NCI-H2081 (cell line): ENCODE results near the gene CBLN1.
A peak's percentile ranks its signal among the peaks of the same experiment; 100 is the strongest.

Experiments
- DNase-seq, 2 experiments: peaks; one replicate each; lab custom pipeline; 2025; lab: John Stamatoyannopoulos, UW

Gene CBLN1

DNA sequence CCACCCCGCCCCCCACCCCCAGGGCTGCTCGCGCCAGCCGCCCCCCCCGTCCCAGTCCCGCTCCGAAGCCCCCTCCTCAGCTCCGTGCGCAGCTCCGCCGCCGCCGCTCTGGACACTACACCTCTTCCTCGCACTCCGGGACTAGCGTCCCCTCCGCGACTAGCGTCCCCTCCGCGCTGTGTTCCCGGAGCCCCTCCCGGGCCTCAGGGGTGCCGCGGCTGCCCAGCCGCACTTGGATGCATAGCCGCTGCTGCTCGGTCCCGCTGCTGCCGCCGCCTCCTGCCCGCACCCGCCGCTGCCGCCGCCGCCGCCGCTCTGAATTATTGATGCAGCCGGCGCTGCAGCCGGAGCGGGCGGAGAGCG is at the start of gene CBLN1:
Gene CBLN1 (minus strand): TSS at position 359 of the 363 bp plus-strand sequence. CDS start 373 bp downstream, outside the sequence.
- DNase-seq, result no peak

DNA sequence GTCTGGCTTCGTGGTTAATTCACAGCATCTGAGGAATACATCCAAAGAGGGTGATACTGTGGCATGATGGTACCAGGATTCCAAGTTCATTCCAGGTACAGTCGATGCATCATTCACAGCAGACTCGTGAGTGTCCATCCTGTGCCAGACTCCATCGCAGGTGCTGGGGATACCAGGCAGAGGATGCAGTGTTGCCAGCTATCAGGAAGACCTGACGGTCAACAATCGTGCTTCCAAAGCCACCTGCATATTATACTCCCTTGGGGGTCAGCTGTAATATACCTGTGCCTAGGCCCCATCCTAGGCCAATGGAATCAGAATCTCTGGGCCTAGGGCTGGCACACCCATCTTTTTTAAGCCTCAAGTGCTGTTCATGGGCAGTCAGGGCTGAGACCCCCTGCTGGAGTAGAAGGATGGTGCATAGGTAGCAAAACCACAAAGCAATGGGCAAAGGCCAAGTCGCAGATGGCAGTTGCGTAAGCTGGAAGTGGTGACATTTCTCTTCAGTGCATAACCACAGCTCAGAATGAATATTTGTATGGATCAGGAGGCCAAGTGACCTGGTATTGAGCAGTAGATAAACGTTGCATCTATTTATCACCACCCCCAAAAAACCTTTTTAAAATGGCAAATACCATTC is 49.0 kb upstream of the CBLN1 start:
- DNase-seq, result no peak

DNA sequence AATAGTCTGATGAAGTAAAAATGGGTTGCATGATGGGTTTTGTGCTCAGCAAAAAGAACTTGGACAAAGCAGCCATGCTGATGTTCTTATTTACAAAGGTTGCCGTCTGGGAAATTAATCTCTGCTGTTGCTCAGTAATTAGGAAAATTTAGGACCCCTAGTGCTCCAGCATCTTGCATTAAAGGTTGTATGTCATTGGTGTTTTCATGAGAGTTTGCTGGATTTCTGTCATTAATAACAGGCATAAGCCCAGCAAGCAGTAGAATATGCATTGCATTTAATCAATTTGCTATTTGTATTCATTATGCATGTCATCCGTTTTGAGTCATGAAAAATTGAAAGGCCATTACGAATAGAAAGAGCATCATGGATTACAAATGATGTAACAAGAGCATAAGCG is 46.7 kb upstream of the CBLN1 start:
- DNase-seq, result no peak

DNA sequence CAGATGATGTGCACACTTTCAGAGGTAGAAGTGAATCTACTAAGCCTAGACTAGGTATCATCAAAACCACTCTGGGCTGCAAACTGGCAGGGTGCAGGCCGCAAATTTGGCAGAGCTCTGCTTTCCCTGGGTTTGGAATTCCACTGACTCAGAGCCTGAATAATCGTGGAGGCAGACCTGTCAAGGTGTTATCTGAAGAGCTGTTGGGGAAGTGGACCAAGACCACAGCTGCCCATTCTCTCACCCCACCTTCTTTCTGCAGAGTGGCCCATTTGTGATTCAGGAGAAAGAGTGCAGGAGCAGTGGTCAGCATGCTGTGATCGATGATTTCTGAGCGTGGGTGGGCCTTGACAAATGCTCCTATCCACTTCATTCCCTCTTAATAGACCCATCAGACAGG is 45.8 kb upstream of the CBLN1 start:
- no peak for DNase-seq

DNA sequence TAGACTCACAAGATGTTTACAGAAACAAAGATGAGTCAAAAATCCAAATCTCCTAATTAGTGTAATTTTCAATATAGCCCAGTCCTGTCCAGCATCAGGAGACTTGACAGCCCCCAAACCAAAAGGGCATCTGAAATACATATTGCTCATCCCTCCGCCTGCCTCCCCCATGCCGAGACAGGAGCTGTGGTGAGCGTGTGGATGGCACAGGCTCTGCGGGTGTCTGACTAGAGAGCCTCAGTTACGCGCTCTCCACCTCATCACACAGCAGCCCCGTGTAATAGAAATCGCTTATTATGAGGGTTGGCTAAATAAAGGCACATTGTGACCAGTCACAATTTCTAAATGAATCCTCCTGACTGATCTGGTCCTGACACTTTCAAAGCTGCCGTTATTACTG is 43.1 kb upstream of the CBLN1 start:
- no peak for DNase-seq

DNA sequence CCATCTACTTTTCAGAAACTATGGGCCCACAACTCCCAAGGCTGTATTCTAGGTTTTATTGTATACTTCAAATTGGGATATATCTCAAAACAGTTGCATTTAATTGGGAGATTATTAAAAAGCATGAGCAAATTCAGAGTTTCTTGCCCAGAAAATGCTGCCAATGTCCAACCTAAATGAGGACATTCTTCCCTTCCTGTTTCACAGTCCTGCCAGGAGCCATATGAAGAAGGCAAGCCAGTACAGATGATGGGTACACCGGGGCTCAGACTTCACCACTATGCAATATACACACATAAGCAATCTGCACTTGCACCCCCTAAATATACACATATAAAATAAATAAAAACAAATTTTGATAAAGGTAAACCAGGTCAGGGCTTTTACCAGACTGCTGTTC is 34.0 kb upstream of the CBLN1 start:
- no peak for DNase-seq

DNA sequence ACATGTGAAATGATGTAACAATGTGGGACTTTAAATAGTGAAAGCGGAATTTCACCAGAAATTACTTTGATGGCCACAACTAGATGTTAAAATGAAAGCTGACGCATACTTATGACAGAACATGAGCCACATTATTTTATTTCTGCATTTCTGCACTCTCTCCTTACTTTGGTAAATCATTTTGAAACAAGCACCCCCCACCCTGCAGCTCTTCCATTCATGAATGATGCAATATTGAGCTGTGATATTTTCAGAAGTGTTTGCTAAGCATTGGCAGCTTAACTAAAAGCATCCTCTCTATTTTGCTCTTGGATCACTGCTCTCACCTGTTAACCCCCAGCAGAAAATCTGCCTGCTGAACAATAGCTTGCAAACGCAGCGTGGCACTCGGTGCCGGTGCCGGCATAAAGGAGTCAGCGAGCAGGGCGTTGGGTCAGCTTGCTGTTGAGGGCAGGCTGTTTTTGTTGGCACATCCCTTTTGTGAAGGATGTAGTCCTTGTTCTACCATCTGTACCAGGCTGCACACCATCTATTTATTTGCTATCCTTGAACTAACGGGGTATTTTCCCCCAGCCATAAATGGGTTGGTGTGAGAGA is 30.8 kb upstream of the CBLN1 start:
- no peak for DNase-seq

DNA sequence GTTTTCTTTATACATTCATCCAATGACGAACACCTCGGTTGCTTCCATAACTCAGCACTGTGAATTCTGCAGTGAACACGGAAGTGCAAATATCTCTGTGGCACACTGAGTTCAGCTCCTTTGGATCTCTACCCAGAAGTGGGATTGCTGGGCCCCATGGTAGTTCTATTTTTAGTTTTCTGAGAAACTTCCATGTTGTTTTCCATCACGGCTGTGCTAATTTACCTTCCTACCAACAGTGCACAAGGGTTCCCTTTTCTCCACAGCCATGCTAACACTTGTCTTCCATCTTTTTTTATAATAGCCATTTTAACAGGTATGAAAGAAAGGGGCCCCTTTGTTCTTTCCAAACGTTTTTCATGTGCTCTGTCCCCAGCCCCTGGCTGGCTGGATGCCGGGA is 30.2 kb upstream of the CBLN1 start:
- DNase-seq, result no peak

DNA sequence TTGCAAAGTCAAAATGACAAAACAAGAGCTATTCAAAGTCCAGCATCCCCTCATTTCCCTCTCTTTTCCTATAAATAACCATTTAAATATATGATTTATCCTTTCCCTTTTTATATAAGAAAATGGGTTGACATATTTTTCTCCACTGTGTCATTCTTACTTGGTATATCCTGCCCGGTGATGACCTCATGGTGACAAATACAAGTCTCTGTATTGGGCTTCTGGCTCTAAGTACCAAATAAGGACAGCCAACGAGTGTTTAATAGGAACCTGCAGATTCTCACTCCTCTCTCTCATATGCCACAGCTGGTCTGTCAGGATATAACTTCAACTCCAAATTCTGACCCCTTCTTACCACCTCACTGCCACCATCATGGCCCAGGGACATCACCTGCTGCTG is 25.5 kb upstream of the CBLN1 start:
- DNase-seq, result no peak

DNA sequence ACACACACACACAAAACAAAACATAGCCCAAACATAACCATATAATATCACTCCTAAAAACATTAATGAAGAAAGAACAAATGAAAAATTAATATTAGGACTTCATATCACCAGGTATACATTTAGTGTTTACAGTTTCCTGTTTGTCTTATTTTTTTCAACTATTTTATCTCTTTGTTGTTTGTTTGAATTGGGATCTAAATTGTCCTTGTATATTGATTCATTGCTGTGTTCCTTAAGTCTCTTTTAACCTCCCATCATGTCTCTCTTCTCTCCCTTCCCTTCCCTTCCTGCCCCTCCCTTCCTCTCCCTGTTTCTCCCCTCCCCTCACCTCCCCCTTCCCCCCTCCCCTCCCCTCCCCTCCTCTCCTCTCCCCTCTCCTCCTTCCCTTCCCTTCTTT is 23.8 kb upstream of the CBLN1 start:
- DNase-seq, result no peak

DNA sequence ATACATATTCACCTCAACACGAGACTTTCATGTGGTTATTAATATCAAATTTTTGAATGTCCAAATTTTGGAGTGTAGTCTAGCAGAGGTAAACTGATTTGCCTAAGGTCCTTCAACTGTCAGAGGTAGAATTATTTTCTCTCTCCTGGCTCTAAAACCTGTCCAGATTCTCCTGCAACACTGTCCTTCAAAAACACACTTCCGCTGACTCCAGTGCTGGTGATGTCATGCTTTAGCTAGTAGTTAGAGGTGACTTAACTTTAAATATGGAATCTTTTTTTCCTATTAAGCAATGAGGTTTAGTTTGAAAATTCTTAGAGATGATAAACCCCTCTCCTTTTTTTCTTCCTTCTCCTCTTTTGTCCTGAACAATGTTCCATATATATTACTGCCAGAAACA is 10.8 kb upstream of the CBLN1 start:
- DNase-seq, result no peak

DNA sequence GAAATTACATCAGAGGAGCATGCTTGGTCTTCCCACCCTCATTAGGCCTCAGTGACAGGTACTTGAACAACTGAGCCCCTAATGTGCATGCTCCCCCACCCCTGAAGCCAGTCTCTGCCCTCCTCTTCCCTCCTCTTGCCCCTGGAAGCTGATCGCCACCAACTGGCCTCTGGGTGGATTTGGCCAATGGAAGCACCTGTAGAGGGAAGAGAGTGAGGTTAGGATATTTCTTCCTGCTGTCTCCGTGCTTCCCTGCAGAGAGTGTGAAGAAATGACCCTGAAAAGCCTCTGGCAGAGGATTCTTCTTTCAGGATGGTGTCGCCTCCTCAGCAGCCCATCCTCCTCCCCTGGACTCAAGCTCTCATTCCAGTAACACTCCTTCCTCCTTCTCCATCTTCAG is 5.9 kb upstream of the CBLN1 start:
- DNase-seq, result no peak

DNA sequence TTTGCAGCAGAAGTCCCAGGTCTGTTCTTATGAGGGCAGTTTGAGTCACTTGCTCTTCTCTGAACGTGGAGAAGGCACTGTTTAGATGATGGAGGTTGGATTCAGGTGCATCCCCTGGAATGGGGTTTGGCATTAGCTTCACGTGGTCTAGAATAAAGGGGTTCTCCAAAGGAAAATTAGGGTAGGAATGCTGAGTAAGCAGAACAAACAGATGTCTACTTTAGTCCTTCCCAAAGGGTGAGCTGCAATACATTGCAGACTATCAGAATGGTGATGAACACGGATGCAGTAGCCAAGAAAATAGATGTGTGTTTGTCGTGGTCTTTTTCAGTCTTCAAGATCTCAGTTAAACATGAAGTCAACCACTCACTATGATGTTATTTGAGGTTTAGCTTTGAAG is 3.3 kb upstream of the CBLN1 start:
- no peak for DNase-seq

DNA sequence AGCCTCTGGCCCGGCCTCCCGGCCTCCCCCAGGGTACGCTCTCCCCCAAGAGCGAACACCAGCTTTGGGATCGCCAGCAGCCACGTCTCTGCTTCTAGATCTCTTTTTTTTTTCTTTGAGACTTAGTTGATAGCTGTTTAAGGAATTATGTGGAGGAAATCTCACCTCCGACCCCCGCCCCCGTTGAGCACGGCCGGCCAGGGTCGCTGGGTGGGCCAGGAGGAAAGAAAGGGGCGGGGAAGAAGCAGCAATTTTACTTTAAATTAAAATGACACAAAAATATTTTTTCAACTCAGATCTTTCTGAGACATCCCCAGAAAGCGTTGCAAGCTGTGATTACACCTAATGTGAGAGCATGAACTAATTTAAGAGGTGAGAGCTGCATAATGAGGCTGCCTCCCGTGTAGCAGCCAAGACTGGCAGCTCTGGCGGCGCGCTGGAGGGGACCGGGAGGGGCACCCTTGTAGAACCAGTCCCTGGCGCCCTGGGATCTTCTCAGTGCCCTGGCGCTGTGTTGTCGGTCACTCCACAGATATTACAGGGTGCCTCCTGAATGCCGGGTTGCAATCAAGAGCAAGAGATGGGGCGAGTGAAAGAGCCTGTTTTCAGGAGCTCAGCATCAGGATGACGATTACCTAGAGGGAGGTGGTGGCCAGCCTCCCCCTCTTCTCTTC is 1.9 kb upstream of the CBLN1 start:
- no peak for DNase-seq

DNA sequence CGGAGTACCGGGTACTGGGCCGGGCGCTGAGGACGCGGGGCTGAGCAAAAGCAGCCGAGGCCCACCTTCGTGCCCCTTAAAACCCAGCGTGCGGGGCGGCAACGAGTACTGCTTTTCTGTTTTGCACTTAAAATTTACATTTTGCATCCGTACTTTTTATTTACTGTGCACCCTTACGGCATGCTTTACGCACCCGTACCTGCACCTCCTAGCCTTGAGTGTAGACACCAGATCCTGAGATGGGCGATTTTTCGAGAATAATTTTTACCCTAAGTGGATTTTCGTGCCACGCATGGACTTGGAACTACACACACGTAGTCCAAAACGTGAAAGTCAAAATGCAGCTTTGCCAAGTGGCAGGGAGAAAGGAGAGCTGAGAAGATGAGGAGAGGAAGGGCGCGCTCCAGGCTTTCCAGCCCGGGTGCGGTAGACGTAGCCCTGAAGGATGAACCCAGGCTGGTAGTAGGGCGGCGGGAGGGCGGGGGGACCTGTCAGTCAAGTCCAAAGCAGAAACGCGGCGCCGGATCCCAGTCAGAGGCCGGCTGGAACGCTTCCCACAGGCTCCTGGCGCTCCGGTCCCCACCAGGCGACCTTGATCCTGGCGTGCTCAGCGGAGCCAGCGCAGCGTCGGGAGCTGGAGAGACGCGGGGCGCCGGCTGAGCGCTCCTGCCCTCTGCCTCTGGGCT is 1.2 kb upstream of the CBLN1 start:
- DNase-seq, result no peak

DNA sequence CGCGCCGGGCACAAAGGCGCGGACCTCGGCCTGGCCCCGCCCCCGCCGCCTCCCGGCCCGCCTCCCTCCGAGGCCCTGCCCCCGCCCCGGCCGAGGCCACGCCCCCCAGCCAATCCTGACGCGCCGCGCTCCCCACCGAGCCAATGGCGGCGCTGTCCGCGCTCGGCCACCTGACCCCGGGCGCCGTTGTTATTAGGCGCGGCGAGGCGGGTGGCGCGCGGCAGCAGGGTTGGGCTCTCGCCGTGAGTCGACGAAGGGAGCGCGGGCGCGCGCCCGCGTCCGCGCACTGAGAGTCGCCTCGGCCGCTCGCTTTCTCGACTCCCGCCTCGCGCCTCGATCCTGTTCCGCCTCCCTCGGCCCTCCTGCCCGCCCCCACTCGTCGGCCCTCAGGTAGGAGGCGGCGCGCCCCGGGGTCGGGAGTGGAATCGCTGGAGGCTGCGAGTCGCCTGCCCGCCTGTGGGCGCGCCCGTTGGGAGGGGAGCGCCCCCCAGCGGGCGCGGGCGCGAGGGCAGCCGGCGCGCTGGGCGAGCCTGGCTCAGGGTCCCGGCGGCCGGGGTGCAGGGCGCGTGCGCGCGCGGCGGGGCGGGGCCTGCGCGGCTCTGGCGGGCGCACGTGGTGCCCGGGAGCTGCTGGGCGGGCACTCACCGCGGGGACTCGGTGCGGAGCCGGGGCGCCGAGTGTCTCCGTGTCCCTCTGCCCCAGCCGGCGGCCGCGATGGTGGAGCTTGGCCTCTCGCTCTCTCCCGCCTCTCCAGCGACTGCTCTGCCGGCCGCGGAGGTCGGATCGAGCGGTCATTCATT is 405 bp upstream of the CBLN1 start:
- peak; percentile 72 to 79 for DNase-seq

DNA sequence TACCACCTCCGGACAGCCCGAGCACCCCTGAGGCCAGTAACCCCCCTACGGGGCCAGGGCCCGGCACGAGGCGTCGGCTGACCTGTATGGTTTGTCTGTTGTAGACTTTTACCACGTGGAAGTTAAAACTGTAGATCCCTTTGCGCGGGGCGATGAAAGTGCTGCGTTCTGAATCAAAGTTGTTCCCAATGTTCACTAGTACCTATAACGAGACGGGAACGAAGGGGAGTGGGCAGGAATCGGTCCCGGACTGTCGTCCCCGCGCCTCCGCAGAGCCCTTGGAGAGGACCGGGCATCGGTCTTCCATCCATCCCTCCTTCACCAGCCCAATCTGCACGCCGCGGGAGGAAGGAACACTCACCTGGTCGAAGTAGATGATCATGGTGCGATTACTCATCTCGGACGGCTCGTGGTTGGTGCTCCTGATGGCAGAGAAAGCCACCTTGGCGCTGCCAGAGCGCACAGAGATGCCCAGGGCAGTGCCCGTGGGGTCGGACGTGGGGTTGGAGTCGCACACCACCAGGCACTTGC is 732 bp downstream of the CBLN1 start:
- no peak for DNase-seq

DNA sequence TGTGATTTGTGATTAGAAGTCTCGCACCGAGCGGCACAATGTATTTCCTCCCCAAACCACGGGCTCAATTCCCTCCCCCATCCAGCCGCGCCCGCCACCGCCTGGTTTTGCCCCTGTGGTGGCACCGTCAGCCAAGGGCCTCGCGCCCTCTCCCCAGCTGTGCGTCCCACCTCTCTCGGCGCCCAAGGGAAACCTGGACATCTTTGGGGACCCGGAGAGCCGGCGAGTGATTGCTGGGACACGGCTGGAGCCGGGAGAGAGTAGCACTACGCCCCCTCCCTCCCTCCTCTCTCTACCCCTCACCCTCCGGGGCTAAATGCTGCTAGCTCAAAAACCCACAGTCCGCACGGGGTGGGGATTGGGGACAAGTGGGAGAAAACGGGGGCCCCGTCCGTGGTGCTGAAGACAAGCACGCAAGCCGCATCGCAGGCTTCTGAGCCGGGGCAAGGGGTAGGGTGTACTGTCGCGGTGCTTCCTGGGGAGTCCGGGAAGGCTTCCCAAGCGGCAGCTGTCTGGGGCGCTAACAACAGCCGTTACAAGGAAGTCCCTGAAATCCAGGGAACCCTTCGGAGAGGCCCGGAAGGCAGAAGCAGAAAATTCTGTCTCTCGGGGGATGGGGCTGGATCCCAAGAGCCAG is 1.4 kb downstream of the CBLN1 start:
- no peak for DNase-seq

DNA sequence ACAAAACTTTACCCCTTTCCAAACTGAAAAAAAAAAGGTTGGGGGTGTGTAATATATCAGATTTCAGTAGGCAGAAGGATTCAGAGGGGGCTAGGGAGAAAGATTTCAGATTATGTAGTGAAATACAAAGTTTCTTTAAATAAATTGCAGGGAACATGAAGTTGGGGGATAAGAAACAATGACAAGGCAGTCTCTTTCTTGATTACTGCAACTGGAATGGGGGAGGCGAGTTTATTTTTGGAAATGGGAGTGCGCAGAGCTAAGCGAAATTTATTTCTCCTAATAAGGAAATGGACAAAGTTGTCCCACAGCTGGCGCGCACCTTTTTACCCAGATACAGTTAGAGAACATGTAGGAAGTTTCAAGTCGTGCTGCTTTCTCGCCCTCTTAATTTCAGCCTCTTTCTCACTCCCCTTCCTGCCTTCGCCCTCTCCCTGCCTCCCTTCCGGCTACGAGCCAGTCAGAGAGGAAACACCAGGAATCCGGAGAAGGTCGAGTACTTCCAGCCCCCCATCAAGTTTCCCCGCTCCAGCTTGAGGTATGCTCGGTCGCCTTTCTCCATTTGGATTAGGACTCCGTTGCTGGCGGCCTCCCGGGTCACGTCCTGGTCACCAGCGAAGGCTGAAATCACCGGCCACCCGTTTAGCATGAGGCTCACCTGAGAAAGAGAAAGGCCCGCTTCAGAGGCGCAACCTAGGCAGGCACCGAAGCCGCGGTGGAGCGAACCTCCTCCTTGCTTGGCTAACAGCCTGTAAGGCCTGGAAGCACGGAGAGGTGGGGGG is 2.5 kb downstream of the CBLN1 start:
- no peak for DNase-seq

DNA sequence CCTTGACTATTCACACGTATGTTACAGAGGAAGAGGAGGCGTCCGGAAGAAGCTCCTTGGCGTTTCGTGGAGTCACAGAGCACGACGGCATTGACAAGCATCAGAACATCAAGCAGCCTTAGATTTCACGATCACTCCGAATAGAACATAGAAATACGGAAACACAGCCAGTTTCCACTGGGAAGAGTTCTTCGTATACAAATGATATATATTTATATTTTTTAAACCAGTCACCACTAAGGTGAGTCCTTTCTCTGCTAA is 3.1 kb downstream of the CBLN1 start:
- DNase-seq, result no peak
